Measurements from ENCODE around the gene CEP63. TPM values are rescaled to one million over a fixed set of nuclear protein-coding genes. Genes with fewer than 3 reads are reported as not detected.

CEP63 gene
- total RNA-seq, 1 donor = 19.4 TPM

GRCh38 chr3:134496471-134497071 is 10.7 kb downstream of the CEP63 start:
- H3K4me3 ChIP-seq (ENCODE audit: low read depth, low read length) = no peak overlapping the region
- DNase-seq (ENCODE audit: low read depth) = no peak
- TF ChIP-seq, protein P1, sequence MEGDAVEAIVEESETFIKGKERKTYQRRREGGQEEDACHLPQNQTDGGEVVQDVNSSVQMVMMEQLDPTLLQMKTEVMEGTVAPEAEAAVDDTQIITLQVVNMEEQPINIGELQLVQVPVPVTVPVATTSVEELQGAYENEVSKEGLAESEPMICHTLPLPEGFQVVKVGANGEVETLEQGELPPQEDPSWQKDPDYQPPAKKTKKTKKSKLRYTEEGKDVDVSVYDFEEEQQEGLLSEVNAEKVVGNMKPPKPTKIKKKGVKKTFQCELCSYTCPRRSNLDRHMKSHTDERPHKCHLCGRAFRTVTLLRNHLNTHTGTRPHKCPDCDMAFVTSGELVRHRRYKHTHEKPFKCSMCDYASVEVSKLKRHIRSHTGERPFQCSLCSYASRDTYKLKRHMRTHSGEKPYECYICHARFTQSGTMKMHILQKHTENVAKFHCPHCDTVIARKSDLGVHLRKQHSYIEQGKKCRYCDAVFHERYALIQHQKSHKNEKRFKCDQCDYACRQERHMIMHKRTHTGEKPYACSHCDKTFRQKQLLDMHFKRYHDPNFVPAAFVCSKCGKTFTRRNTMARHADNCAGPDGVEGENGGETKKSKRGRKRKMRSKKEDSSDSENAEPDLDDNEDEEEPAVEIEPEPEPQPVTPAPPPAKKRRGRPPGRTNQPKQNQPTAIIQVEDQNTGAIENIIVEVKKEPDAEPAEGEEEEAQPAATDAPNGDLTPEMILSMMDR (IDR thresholded peaks at IDR 0.05; ENCODE audit: insufficient read depth, low read length) = no peak

- no peak for DNase-seq (ENCODE audit: low read depth)
- TF ChIP-seq, protein P1 (IDR thresholded peaks at IDR 0.05; ENCODE audit: insufficient read depth, low read length) = no peak
- no peak overlapping the region for H3K4me3 ChIP-seq (ENCODE audit: low read depth, low read length)
Measured at GRCh38 chr3:134503266-134503665, 17.4 kb downstream of the CEP63 start.

- TF ChIP-seq, protein P1 (IDR thresholded peaks at IDR 0.05; ENCODE audit: insufficient read depth, low read length) = no peak
- no peak overlapping the region for H3K4me3 ChIP-seq (ENCODE audit: low read depth, low read length)
- no peak for DNase-seq (ENCODE audit: low read depth)
Measured at GRCh38 chr3:134504132-134504531, 18.3 kb downstream of the CEP63 start.

GRCh38 chr3:134505485-134505884 is 19.6 kb downstream of the CEP63 start:
- no peak for DNase-seq (ENCODE audit: low read depth)
- TF ChIP-seq, protein P1 (IDR thresholded peaks at IDR 0.05; ENCODE audit: insufficient read depth, low read length) = no peak
- no peak overlapping the region for H3K4me3 ChIP-seq (ENCODE audit: low read depth, low read length)

DNA sequence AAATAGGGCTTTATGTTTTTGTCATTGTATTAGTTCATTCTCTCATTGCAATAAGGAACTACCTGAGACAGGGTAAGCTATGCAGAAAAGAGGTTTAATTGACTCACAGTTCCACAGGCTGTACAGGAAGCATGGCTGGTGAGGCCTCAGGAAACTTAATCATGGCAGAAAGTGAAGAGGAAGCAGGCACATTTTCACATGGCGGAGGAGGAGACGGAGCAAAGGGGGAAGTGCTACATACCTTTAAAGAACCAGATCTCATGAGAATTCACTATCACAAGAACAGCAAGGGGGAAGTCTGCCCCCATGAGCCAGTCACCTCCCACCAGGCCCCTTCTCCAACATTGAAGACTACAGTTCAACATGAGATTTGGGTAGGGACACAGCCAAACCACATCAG is 25.6 kb downstream of the CEP63 start:
- TF ChIP-seq, protein P1 (IDR thresholded peaks at IDR 0.05; ENCODE audit: insufficient read depth, low read length) = no peak
- H3K4me3 ChIP-seq (ENCODE audit: low read depth, low read length) = no peak overlapping the region
- no peak for DNase-seq (ENCODE audit: low read depth)

GRCh38 chr3:134516905-134517304 is 31.0 kb downstream of the CEP63 start:
- H3K4me3 ChIP-seq (ENCODE audit: low read depth, low read length) = no peak overlapping the region
- TF ChIP-seq, protein P1 (IDR thresholded peaks at IDR 0.05; ENCODE audit: insufficient read depth, low read length) = no peak
- DNase-seq (ENCODE audit: low read depth) = peak; percentile 28

DNA sequence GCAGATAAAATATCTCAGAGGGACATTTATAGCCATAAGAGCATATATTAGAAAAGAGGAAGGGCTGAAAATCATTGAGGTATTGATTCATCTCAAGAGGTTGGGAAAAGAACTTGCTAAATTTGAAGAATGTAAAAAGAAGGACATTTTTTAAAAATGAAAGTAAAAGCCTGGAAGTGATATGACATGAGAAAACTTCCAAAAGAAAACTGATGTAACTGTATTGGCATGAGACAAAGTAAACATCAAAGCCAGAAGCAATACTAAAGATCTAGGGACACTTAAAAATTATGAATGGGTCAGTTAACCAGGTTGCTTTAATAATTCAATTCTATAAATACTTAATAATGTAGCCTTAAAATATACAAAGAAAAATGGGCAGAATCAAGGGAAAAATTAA is 31.9 kb downstream of the CEP63 start:
- DNase-seq (ENCODE audit: low read depth) = peak; percentile 44
- TF ChIP-seq, protein P1 (IDR thresholded peaks at IDR 0.05; ENCODE audit: insufficient read depth, low read length) = no peak
- peak overlapping the region; percentile 10 for H3K4me3 ChIP-seq (ENCODE audit: low read depth, low read length)

All from fibroblast of the aortic adventitia (primary cell).